ENCODE results near the gene BABAM2.

- TF ChIP-seq CTCF (conservative IDR thresholded peaks at IDR 0.05; ENCODE audit: low read length) (no peak), EZH2phosphoT487 (IDR thresholded peaks at IDR 0.05; ENCODE audit: borderline replicate concordance, low read depth, low read length) (no peak)
These were observed 10.7 kb downstream of the BABAM2 start for GRCh38 chr2:27901234-27901633.
